Sigmoid colon (tissue), 7 donors: ENCODE data around the gene DGKE. TPM values are rescaled to one million over a fixed set of nuclear protein-coding genes. Genes with fewer than 3 reads are reported as not detected.

Experiments
- DNase-seq: peaks from one replicate; pipeline ENCODE4 v3.0.0-alpha.2; 2019
- H3K27ac ChIP-seq, 4 donors: fragments of 200-600 bp; sonication (generic); one replicate each; pipeline ENCODE4 v1.5.1; 2016 to 2019; ENCODE audit warnings: mild to moderate bottlenecking in 1 of 4
- H3K27me3 ChIP-seq, 3 donors: fragments of 200-600 bp; sonication (generic); one replicate each; pipeline ENCODE4 v1.5.1; 2019; ENCODE audit warnings: mild to moderate bottlenecking in 1 of 3
- H3K36me3 ChIP-seq, 4 donors: fragments of 200-600 bp; sonication (generic); one replicate each; pipeline ENCODE4 v1.5.1; 2016 to 2019
- H3K4me1 ChIP-seq, 4 donors: fragments of 200-600 bp; sonication (generic); one replicate each; pipeline ENCODE4 v1.5.1; 2017 to 2019
- H3K4me3 ChIP-seq, 4 donors: fragments of 200-600 bp; sonication (generic); one replicate each; pipeline ENCODE4 v1.5.1; 2017 to 2019; ENCODE audit warnings: mild to moderate bottlenecking in 2 of 4, moderate library complexity in 1 of 4
- H3K9me3 ChIP-seq, 4 donors: fragments of 200-600 bp in 3 of 4; sonication (generic) in 3 of 4; one replicate each; pipeline versions ENCODE4 v1.5.1 to v1.6.1; 2013 to 2019
- EP300 ChIP-seq, 4 donors: sonication (generic); formaldehyde crosslinking; IDR thresholded peaks; one replicate each; pipeline ENCODE4 v1.6.1; 2017; ENCODE audit warnings: antibody characterized with exemption in 4 of 4
- POLR2A ChIP-seq, 2 donors: fragments of 450-650 bp; IDR thresholded peaks; one replicate each; pipeline ENCODE4 v1.6.1; 2016; ENCODE audit warnings: antibody characterized with exemption in 2 of 2, mild to moderate bottlenecking in 2 of 2, moderate library complexity in 2 of 2
- POLR2AphosphoS5 ChIP-seq, 4 donors: sonication (generic); formaldehyde crosslinking; IDR thresholded peaks; one replicate each; pipeline ENCODE4 v1.6.1; 2017; ENCODE audit warnings: antibody characterized with exemption in 4 of 4
- WGBS, 2 donors: extraction: QIAGEN DNeasy Blood & Tissue Kit; methylation state at CpG; one replicate each; pipeline ENCODE4 v1.1.7; 2013; 5-methylcytosine and 5-hydroxymethylcytosine counted together
- intact Hi-C: fragments of 100-400 bp; cut with DNase I; formaldehyde crosslinking; loops from one replicate; pipeline ENCODE4 v1.15.1; 2023
- polyA plus RNA-seq, 3 donors: library from polyadenylated mRNA; stranded (reverse); fragments of 200-250 nt; gene quantifications; one replicate each; pipeline ENCODE4 v1.2.3, GENCODE V29; 2013
- total RNA-seq, 4 donors: library from RNA; depleted of rRNA; stranded (reverse); fragments of >200 nt; gene quantifications; one replicate each; pipeline ENCODE4 v1.1.0, GENCODE V29; 2016
- TF ChIP-seq, protein P1 (sequence below), 4 experiments: fragments of 450-650 bp in 3 of 4; fragments of 200-600 bp in 1 of 4; IDR thresholded peaks; one replicate each; pipeline ENCODE4 v1.5.1; 2016 to 2019; ENCODE audit warnings: antibody characterized with exemption in 4 of 4, mild to moderate bottlenecking in 3 of 4, moderate library complexity in 2 of 4
- donor health status: healthy with polysubstance abuse.
- donor health status: Bipolar disorder and iron deficiency.
- donor health status: healthy.

Gene DGKE
- total RNA-seq = 10 to 100 TPM; 20.3 to 33.8 (median 29.2) TPM
- 1 to 10 TPM in 1 of 3 donors, under 1 TPM in 2; 0.60 to 2.5 (median 0.92) TPM for polyA plus RNA-seq

DNA sequence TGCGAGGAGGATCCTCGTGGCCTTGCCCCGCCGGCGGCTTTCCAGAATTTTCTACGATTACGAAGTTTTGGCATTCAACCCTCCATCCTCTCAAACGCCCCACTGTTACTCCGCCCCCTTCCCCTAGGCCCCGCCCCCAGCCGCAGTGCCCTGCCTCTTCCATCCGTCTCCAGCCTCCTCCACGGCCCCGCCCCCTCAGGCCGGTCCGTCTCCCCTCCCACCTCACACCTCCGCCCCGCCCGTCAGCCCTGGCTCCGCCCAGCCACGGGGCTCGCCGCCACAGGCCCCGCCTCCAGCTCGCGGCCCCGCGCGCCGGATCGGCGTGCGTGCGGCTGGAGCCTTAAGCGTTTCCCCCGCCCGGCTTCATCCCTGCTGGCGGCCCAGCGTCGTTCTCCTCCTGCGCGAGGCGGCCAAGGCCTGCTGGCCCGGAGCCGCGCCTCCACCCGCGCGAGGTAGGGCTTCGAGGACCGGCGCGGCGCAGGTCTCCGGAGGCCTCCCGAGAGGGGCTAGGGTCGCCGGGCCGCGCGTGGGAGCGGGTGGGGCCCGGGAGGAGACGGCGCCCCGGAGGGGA, at the start of gene DGKE, which contains the start of gene C17orf67:
Gene DGKE (plus strand): TSS at position 343 of the 571 bp plus-strand sequence. CDS start 645 bp downstream, outside the sequence.
Gene C17orf67 (minus strand): TSS at position 112 of the 571 bp plus-strand sequence. CDS start 18,110 bp downstream, outside the sequence.
- H3K4me1 ChIP-seq = peaks cover 0 to 54% (median 47%) of the 10 kb centered on the region in 4 donors
- H3K27ac ChIP-seq = peak within 1 kb of the TSS; percentile 83 to 95 (median 88)
- 1% methylated on average over 66 of the region's 66 CpGs for WGBS, 2 donors
- peak; percentile 99 for DNase-seq
- H3K9me3 ChIP-seq = no peaks in the 10 kb centered on the region
- no peaks in the 10 kb centered on the region for H3K36me3 ChIP-seq
- H3K27me3 ChIP-seq = no peaks in the 10 kb centered on the region
- H3K4me3 ChIP-seq = peak within 1 kb of the TSS; percentile 62 to 88 (median 78)
- TF ChIP-seq POLR2AphosphoS5 (IDR thresholded peaks at IDR 0.05) = peak; percentile 57 to 87 (median 82)
- TF ChIP-seq EP300 (IDR thresholded peaks at IDR 0.05) = no peak
- peak in 1 of 2 donors; percentile 24 for TF ChIP-seq POLR2A (IDR thresholded peaks at IDR 0.05)
- intact Hi-C loops = loop anchor here (1.0 to 10.0 kb wide), 2 partner anchors 79 to 261 kb away; no protein-coding TSS in a partner anchor

DNA sequence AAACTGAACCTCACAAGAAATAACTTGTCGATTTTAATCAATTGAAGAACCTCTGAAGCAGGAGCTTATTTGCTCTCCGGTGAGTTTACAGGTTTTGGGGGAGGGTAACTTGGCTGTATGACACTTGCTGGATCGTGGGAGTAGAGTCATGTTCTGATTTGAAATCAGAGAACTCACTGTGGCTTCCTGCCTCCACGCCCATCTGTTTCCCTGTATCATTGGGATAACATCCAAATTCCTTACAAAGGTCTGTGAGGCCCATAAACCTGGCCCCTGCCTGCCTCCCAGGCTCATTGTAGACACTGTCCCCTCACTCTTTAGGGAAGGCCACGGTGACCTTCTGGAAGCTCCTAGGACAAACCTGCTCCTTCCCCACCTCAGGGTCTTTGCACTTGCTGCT, 48.5 kb upstream of the DGKE start:
- H3K27ac ChIP-seq = no peak overlapping the region
- H3K27me3 ChIP-seq = peaks cover 0 to 10% (median 0%) of the 10 kb centered on the region in 3 donors
- TF ChIP-seq EP300 (IDR thresholded peaks at IDR 0.05) (no peak), POLR2AphosphoS5 (IDR thresholded peaks at IDR 0.05) (no peak), POLR2A (IDR thresholded peaks at IDR 0.05) (no peak)
- TF ChIP-seq, protein P1, sequence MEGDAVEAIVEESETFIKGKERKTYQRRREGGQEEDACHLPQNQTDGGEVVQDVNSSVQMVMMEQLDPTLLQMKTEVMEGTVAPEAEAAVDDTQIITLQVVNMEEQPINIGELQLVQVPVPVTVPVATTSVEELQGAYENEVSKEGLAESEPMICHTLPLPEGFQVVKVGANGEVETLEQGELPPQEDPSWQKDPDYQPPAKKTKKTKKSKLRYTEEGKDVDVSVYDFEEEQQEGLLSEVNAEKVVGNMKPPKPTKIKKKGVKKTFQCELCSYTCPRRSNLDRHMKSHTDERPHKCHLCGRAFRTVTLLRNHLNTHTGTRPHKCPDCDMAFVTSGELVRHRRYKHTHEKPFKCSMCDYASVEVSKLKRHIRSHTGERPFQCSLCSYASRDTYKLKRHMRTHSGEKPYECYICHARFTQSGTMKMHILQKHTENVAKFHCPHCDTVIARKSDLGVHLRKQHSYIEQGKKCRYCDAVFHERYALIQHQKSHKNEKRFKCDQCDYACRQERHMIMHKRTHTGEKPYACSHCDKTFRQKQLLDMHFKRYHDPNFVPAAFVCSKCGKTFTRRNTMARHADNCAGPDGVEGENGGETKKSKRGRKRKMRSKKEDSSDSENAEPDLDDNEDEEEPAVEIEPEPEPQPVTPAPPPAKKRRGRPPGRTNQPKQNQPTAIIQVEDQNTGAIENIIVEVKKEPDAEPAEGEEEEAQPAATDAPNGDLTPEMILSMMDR (IDR thresholded peaks at IDR 0.05) = no peak
- DNase-seq = no peak
- intact Hi-C loops = no loop called here
- peaks cover 0 to 3% (median under 1%) of the 10 kb centered on the region in 4 donors for H3K4me1 ChIP-seq
- H3K4me3 ChIP-seq = no peak overlapping the region
- WGBS, 2 donors = 38 to 58% methylated on average over 5 of the region's 5 CpGs
- H3K36me3 ChIP-seq = no peaks in the 10 kb centered on the region
- no peaks in the 10 kb centered on the region for H3K9me3 ChIP-seq

DNA sequence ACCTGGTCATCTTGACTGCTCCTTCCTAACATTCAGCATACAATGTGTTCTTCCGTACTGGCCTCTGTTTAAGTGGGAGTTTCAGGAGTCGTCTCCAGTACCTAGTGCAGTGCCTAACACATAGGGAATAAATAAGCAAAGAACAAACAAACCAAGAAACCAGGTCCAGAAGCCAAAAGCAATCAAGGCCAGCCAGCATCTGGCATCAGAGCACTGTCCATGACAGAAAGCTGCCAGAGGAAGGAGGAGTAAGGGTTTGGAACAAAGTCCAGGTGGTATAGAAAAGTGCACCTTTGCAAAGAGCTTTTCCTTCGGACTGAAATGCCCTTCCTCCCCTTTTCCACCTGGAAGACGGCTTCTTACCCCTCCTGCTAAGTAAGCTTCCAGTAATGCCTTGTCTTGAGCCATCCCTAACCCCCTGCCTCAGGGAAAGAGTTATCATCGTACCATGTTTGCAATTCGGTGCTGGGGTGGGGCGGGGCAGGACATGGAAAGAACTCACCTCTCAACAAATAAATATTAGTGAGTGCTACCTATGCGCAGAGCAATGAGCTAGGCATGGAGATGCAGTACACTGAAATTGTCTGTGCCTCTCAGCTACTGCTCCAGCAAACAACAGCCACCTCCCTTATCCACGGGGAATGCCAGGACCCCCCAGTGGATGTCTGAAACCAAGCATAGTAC, 47.8 kb upstream of the DGKE start:
- intact Hi-C loops = no loop called here
- Histone ChIP-seq H3K27ac (no peak overlapping the region), H3K27me3 (peaks cover 0 to 4% (median 0%) of the 10 kb centered on the region in 3 donors), H3K36me3 (no peaks in the 10 kb centered on the region), H3K9me3 (no peaks in the 10 kb centered on the region), H3K4me1 (no peaks in the 10 kb centered on the region), H3K4me3 (no peak overlapping the region)
- DNase-seq = no peak
- 34 to 76% methylated on average over 9 of the region's 9 CpGs for WGBS, 2 donors
- TF ChIP-seq POLR2AphosphoS5 (IDR thresholded peaks at IDR 0.05) = no peak
- no peak for TF ChIP-seq EP300 (IDR thresholded peaks at IDR 0.05)
- TF ChIP-seq, protein P1 (IDR thresholded peaks at IDR 0.05) = no peak
- no peak for TF ChIP-seq POLR2A (IDR thresholded peaks at IDR 0.05)

DNA sequence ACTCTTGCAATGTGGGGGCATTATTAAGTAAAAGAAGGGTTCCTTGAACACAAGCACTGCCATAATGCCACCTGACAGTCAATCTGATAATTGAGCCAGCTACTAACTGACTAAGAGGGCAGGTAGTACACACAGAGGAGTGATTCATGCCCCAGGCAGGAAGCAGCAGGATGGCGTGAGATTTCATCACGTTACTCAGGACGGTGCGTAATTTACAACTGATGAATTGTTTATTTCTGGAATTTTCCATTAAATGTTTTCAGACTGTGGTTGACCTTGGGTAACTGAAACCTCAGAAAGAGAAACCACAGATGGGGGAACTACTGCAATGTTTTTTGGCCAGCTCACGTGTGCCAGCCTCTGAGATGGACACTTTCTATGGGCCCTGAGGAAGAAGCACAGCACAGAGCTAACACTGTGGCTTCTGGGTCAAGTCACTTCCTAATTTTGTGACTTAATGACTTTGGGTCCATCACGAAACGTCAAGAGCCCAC, 46.9 kb upstream of the DGKE start:
- no peaks in the 10 kb centered on the region for H3K9me3 ChIP-seq
- TF ChIP-seq, protein P1 (IDR thresholded peaks at IDR 0.05) = no peak
- TF ChIP-seq POLR2AphosphoS5 (IDR thresholded peaks at IDR 0.05) (no peak), EP300 (IDR thresholded peaks at IDR 0.05) (no peak), POLR2A (IDR thresholded peaks at IDR 0.05) (no peak)
- no peaks in the 10 kb centered on the region for H3K27me3 ChIP-seq
- H3K4me1 ChIP-seq = no peaks in the 10 kb centered on the region
- no peaks in the 10 kb centered on the region for H3K36me3 ChIP-seq
- intact Hi-C loops = no loop called here
- 29 to 44% methylated on average over 7 of the region's 7 CpGs for WGBS, 2 donors
- no peak overlapping the region for H3K4me3 ChIP-seq
- H3K27ac ChIP-seq = no peak overlapping the region
- DNase-seq = no peak

DNA sequence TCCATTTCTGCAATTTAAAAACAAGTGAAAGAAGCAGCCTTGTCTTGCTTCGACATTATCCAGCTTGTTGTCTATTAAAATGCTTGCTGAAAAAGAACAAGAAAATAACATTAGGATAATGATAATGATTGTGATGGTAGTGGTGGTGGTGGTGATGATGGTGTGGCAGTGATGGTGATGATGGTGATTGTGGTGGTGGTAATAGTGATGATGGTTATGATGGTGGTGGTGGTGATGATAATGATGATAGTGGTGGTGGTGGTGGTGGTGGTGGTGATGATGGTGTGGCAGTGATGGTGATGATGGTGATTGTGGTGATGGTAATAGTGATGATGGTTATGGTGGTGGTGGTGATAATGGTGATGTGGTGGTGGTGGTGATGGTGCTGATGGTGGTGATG, 41.7 kb upstream of the DGKE start:
- Histone ChIP-seq H3K27me3 (no peaks in the 10 kb centered on the region), H3K9me3 (no peaks in the 10 kb centered on the region), H3K4me1 (no peaks in the 10 kb centered on the region), H3K4me3 (no peak overlapping the region), H3K27ac (no peak overlapping the region), H3K36me3 (no peaks in the 10 kb centered on the region)
- DNase-seq = no peak
- WGBS, 2 donors = 91 to 93% methylated on average over 1 of the region's 1 CpG
- intact Hi-C loops = loop anchor here (10.0 kb wide), 1 partner anchor 57 kb away; no protein-coding TSS in a partner anchor
- TF ChIP-seq, protein P1 (IDR thresholded peaks at IDR 0.05) = no peak
- no peak for TF ChIP-seq POLR2A (IDR thresholded peaks at IDR 0.05)
